ENCODE measurements around the gene MICB.

DNA sequence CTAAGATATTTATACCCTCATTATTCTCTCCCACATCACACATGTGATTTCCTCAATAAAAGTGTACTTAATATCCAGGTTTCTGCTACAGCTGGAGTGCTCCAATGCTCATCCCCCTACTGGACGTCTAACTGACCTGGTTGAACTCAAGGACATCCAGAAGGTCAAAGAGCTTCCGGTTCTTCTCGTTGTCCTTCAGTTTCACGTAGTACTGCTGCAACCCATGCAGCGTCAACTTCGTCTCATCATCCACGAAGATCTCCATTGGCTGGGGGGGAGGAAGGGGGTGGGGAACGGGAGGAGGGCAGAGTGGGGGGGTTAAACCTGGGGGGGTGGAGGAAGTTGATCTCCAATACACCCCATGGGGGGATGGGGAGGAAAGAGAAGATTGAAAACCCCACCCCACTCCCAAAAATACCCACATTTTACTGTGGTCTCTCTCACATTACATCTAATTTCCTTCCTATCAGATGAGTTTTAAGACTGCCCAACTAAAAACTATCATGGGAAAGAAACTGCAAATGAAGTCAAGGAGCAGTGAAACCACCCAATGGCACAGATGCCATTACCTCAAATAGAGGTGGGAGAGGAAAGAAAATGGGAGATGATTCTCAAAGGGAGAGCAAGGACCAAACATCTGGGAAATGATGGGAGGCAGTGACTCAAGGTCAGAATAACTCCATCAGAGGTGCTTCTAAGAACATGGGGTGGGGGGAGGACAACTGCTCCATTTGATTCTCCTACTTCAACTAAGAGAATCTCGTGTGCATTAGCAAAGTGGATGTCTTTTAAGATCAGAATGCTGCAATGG lies 34.9 kb downstream of the MICB start:
- TF ChIP-seq, protein P1, sequence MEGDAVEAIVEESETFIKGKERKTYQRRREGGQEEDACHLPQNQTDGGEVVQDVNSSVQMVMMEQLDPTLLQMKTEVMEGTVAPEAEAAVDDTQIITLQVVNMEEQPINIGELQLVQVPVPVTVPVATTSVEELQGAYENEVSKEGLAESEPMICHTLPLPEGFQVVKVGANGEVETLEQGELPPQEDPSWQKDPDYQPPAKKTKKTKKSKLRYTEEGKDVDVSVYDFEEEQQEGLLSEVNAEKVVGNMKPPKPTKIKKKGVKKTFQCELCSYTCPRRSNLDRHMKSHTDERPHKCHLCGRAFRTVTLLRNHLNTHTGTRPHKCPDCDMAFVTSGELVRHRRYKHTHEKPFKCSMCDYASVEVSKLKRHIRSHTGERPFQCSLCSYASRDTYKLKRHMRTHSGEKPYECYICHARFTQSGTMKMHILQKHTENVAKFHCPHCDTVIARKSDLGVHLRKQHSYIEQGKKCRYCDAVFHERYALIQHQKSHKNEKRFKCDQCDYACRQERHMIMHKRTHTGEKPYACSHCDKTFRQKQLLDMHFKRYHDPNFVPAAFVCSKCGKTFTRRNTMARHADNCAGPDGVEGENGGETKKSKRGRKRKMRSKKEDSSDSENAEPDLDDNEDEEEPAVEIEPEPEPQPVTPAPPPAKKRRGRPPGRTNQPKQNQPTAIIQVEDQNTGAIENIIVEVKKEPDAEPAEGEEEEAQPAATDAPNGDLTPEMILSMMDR (IDR thresholded peaks at IDR 0.05; ENCODE audit: low read length) = no peak
- TF ChIP-seq EZH2phosphoT487 (IDR thresholded peaks at IDR 0.05; ENCODE audit: low read length) = no peak
- TF ChIP-seq EZH2 (optimal IDR thresholded peaks at IDR 0.05; ENCODE audit: low read depth, low read length) = no peak

Measured in MM.1S (cell line).